Caki2 (cell line): ENCODE results near the gene NXPH4. TPM values are rescaled to one million over a fixed set of nuclear protein-coding genes. Genes with fewer than 3 reads are reported as not detected.

Experiments used
- DNase-seq: peaks from one replicate; pipeline ENCODE4 v3.0.0-alpha.2; 2015; ENCODE audit warnings: low read depth
- in situ Hi-C: cut with HindIII; loops from 2 replicates; pipeline ENCODE4 v1.10.0; 2016; ENCODE audit warnings: low sequenced_read_pairs, low pct_unique_long_range_greater_than_20kb, mixed read lengths
- total RNA-seq: library from RNA; depleted of rRNA; stranded (reverse); fragments of >200 nt; shearing (Covaris generic); gene quantifications from 2 replicates; pipeline ENCODE4 v1.2.3, GENCODE V29; 2014; ENCODE audit warnings: low replicate concordance; rRNA removed

NXPH4 gene
- total RNA-seq, result 0.54 TPM in 1 of 2 replicates, not detected in the other

GRCh38 chr12:57216014-57216911, at the start of gene NXPH4:
TSS of gene NXPH4 (plus strand) at chr12:57216794. CDS start at chr12:57216970, 176 bp downstream.
- in situ Hi-C loops, result no loop called here
- DNase-seq, result peak; percentile 34

- peak; percentile 87 for DNase-seq
- in situ Hi-C loops, result no loop called here
These were observed 49.6 kb upstream of the NXPH4 start for GRCh38 chr12:57166971-57167371.

GRCh38 chr12:57168058-57168457, 48.5 kb upstream of the NXPH4 start:
- no peak for DNase-seq
- in situ Hi-C loops, result no loop called here

GRCh38 chr12:57169046-57169795, 47.4 kb upstream of the NXPH4 start:
- no peak for DNase-seq
- in situ Hi-C loops, result no loop called here

- in situ Hi-C loops, result loop anchor here (5.0 kb wide), 1 partner anchor 48 kb away; no protein-coding TSS in a partner anchor
- no peak for DNase-seq
These were observed 46.6 kb upstream of the NXPH4 start for GRCh38 chr12:57169969-57170368.

- in situ Hi-C loops, result loop anchor here (5.0 kb wide), 1 partner anchor 48 kb away; no protein-coding TSS in a partner anchor
- no peak for DNase-seq
These were observed 46.2 kb upstream of the NXPH4 start for GRCh38 chr12:57170408-57170807.

- in situ Hi-C loops, result loop anchor here (5.0 kb wide), 1 partner anchor 49 kb away; no protein-coding TSS in a partner anchor
- no peak for DNase-seq
These were observed 45.7 kb upstream of the NXPH4 start for GRCh38 chr12:57170927-57171326.

GRCh38 chr12:57171668-57172067, 44.9 kb upstream of the NXPH4 start:
- no peak for DNase-seq
- in situ Hi-C loops, result loop anchor here (5.0 kb wide), 1 partner anchor 49 kb away; no protein-coding TSS in a partner anchor

- in situ Hi-C loops, result loop anchor here (5.0 kb wide), 1 partner anchor 51 kb away; no protein-coding TSS in a partner anchor
- DNase-seq, result peak; percentile 23
These were observed 43.5 kb upstream of the NXPH4 start for GRCh38 chr12:57173089-57173488.

- DNase-seq, result no peak
- in situ Hi-C loops, result loop anchor here (5.0 kb wide), 1 partner anchor 51 kb away; no protein-coding TSS in a partner anchor
These were observed 42.9 kb upstream of the NXPH4 start for GRCh38 chr12:57173683-57174082.

GRCh38 chr12:57175428-57176138, 41.0 kb upstream of the NXPH4 start:
- in situ Hi-C loops, result no loop called here
- DNase-seq, result no peak

GRCh38 chr12:57176139-57176477, 40.5 kb upstream of the NXPH4 start:
- no peak for DNase-seq
- in situ Hi-C loops, result no loop called here

- DNase-seq, result no peak
- in situ Hi-C loops, result no loop called here
These were observed 39.7 kb upstream of the NXPH4 start for GRCh38 chr12:57176846-57177245.

- in situ Hi-C loops, result no loop called here
- no peak for DNase-seq
These were observed 39.2 kb upstream of the NXPH4 start for GRCh38 chr12:57177354-57177753.

GRCh38 chr12:57178213-57178612, 38.4 kb upstream of the NXPH4 start:
- in situ Hi-C loops, result no loop called here

GRCh38 chr12:57179331-57180086, 37.1 kb upstream of the NXPH4 start:
- in situ Hi-C loops, result no loop called here

More at GRCh38 chr12:57178213-57178612, 38.4 kb upstream of the NXPH4 start:
- no peak for DNase-seq

GRCh38 chr12:57180321-57180989, 36.1 kb upstream of the NXPH4 start:
- in situ Hi-C loops, result no loop called here
- no peak for DNase-seq

More at GRCh38 chr12:57179331-57180086, 37.1 kb upstream of the NXPH4 start:
- DNase-seq, result no peak
